ENCODE results near the gene MLLT10.
"Not testable (repeated sequence)": the region's sequence is repeated elsewhere in the genome, so short reads cannot be mapped to it uniquely, and the experiment has no call there.

The MLLT10 gene

GRCh38 chr10:21588159-21588558, 54.1 kb downstream of the MLLT10 start:
- not testable (repeated sequence) for DNase-seq

GRCh38 chr10:21593986-21594385, 60.0 kb downstream of the MLLT10 start:
- no peak for DNase-seq

DNA sequence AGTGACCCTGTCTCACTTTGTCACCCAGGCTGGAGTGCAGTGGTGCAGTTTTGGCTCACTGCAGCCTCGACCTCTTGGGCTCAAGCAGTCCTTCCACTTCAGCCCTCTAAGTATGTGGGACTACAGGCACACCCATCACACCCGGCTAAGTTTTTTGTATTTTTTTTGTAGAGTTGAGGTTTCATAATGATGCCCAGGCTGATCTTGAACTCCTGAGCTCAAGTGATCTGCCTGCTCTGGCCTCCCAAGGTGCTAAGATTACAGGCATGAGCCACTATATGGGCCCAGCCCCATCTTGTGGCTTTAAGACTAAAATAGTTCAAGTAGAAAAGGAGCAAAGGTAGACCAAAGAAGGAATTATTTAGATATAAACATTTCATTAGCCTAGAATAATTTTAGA, 65.5 kb downstream of the MLLT10 start:
- DNase-seq, result no peak

GRCh38 chr10:21600804-21601433, 66.9 kb downstream of the MLLT10 start:
- no peak for DNase-seq

GRCh38 chr10:21602313-21602712, 68.3 kb downstream of the MLLT10 start:
- no peak for DNase-seq

DNA sequence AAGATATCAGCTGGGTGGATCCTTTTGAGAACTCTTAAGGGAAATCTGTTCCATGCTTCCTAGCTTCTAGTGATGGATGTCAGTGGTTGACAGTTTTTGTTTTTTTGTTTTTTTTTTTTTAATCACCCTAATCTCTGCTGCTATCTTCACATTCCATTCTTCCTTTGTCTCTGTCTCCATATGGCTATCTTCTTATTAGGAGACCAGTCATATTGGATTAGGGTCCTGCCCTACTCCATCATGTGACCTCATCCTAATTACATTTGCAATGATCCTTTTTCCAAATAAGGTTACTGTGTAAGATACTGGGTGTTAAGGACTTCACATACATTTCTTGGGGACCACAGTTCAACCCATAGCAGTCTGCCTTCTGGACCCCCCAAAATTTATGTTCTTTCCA, 69.7 kb downstream of the MLLT10 start:
- no peak for DNase-seq

DNA sequence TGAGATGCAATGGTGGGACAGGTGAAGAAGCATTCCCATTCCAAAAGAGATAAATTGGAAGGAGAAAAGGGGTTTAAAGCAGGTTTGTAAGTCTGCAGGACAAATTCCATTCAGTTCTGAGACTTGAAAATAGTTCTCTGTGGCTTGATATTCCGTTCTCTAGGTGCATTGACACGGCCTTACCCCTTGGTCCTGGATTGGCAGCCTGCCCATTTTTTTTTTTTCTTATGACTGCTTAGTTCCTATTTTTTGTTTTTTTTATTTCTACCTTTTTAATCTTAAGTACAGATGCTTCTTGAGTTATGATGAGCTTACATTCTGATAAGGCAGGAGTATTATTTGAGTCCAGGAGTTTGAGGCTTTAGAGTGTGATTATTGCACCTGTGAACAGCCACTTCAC, 70.6 kb downstream of the MLLT10 start:
- peak; percentile 52 for DNase-seq

GRCh38 chr10:21607907-21608306, 73.9 kb downstream of the MLLT10 start:
- DNase-seq, result no peak

DNA sequence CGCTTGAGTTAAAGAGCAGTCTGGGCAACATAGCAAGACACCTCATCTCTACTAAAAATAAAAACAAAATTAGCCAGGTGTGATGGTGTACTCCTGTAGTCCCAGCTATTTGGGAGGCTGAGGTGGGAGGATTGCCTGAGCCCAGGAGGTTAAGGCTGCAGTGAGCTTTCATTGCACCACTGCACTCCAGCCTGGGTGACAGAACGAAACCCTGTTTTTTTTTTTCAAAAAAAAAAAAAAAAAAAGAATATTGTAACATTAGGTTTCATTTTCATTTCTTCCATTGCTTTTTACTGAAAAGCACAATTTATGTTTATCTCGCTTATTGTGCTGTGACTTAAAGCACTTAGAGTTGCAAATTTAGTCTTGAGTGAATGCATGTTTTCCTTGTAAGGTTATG, 80.0 kb downstream of the MLLT10 start:
- no peak for DNase-seq

DNA sequence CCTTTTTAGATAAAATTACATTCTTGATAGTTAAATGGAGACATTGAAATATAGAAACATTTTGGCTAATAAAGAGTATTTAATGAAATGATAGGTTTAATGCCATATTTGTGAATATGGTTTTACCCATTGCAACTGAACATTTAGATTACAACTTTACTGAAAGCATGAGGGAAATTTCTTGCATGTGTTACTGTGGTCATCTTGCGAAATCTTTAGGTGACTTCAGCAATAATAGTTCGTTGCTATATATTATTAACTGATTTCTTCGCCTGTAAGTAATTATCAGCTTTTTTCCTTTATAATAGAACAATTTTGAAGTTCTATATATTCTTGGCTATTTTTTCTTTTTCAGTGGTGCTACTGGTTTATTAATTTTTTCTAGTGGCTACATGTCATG, 83.2 kb downstream of the MLLT10 start:
- no peak for DNase-seq

DNA sequence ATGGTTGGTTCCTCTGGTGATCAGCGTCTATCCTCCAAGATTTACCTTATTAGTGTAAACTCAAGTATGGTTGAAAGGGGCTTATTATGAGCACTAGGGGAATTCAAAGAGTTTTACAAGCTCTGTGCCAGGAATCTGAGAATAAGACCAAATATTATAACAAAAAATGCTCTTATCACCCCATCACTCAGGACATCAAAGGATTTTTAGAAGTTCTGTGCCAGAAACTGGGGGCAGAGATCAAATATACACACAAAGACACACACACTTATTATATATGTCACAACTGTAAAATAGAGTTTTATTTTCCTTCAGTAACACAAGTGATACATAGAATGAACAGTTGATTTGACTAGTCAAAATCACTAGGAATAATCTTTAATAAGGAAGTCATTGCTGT, 89.3 kb downstream of the MLLT10 start:
- no peak for DNase-seq

- not testable (repeated sequence) for DNase-seq
These were observed 90.4 kb downstream of the MLLT10 start for GRCh38 chr10:21624421-21624820.

DNA sequence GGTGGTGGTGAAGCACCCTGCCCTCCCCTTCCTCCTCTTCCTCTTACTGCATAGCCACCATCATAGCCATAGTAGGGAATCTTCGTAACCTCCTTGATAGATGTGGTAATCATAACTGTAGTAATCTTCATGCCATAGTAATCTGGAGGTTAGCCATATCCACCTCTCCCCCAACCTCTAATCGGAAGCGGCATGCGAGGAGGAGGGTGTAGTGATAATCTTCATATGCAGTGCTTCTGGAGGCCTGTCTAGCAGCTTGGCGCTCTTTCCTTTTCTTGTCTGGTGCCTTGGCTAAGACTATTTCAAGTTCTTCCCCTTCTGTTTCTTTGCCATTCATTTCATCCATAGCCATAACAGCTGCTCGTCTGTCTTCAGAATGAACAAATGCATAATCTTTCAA, 90.9 kb downstream of the MLLT10 start:
- DNase-seq, result no peak

- DNase-seq, result no peak
These were observed 91.7 kb downstream of the MLLT10 start for GRCh38 chr10:21625623-21626229.

GRCh38 chr10:21626457-21627161, 92.6 kb downstream of the MLLT10 start:
- DNase-seq, result no peak

- no peak for DNase-seq
These were observed 93.3 kb downstream of the MLLT10 start for GRCh38 chr10:21627331-21627730.

- no peak for DNase-seq
These were observed 94.0 kb downstream of the MLLT10 start for GRCh38 chr10:21628023-21628422.

- DNase-seq, result not testable (repeated sequence)
These were observed 94.6 kb downstream of the MLLT10 start for GRCh38 chr10:21628645-21629044.

GRCh38 chr10:21634599-21635365, 100.8 kb downstream of the MLLT10 start:
- DNase-seq, result no peak

DNA sequence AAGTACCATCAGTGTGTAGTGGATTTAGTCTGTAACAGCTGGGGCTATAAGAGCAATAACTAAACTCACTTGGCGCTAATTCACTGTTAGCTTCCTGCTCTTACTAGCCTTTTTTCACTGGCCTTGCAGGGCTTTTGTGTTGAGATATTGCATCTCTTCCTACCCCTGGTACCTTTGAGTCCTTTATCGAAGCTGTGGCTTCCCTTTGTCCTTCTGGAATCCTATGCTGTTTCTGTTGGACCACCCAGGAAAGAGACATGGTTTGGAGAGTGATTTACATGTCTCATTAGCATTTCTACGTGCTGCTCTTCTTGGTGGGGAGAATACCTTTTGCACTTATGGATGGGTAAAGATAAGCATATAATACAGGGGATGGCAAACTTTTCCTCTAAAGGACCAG, 103.8 kb downstream of the MLLT10 start:
- DNase-seq, result no peak

DNA sequence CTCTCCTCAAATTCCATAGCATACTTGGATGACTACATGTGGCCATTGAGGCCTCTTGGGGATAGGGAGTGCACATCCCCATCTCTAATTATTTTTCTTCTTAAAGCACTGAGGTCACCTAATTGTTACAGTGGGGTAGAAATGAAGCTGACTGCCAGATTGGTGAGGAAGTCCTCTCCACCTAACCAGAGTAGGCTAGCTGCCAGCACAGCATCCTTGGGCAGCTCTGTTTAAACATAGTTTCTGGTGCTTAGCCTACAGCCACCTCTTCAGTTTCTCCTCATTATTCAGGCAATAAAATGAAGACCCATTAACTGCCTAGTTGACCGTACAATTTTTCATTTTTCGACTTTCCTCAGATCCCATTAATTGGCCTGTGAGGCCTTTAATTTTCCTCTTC, 104.6 kb downstream of the MLLT10 start:
- DNase-seq, result no peak

- no peak for DNase-seq
These were observed 114.0 kb downstream of the MLLT10 start for GRCh38 chr10:21648040-21648439.

- no peak for DNase-seq
These were observed 115.4 kb downstream of the MLLT10 start for GRCh38 chr10:21649454-21649872.

DNA sequence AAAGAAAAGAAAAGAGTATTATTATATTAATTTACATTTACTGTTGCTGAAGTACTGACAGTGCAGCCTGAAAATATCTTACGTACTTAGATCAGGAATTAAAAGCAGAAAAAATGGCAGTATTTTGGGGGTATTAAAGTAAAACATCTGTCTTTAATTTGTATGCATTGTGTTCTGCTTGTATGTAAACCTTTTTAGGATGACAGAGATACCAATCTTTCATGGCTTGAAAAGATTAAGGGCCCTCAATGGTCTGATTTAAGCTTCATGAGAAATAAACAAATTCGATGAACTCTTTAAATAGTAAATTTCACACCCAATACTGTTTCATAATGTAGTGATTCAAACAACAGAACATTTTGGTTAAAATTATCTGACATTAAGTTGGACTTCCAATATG, 116.3 kb downstream of the MLLT10 start:
- no peak for DNase-seq
